Measurements from ENCODE around the gene ATXN7L1.

ATXN7L1 gene

GRCh38 chr7:105913947-105914346 is 37.5 kb upstream of the ATXN7L1 start:
- CTCF ChIA-PET: no interaction called here
- POLR2A ChIA-PET (ENCODE audit: low non-redundant PET): no interaction called here
- no peak overlapping the region for H3K27ac ChIP-seq
- no peak for DNase-seq (ENCODE audit: low spot score)
- TF ChIP-seq CTCF (conservative IDR thresholded peaks at IDR 0.05; ENCODE audit: low read depth): no peak

- POLR2A ChIA-PET (ENCODE audit: low non-redundant PET): no interaction called here
- CTCF ChIA-PET: no interaction called here
Measured at GRCh38 chr7:105911961-105912575, 35.7 kb upstream of the ATXN7L1 start.

GRCh38 chr7:105910172-105910571 is 33.8 kb upstream of the ATXN7L1 start:
- TF ChIP-seq CTCF (conservative IDR thresholded peaks at IDR 0.05; ENCODE audit: low read depth): no peak
- ChIA-PET POLR2A (ENCODE audit: low non-redundant PET) (no interaction called here), CTCF (no interaction called here)
- no peak overlapping the region for H3K27ac ChIP-seq
- DNase-seq (ENCODE audit: low spot score): no peak

More at GRCh38 chr7:105911961-105912575, 35.7 kb upstream of the ATXN7L1 start:
- H3K27ac ChIP-seq: no peak overlapping the region
- no peak for TF ChIP-seq CTCF (conservative IDR thresholded peaks at IDR 0.05; ENCODE audit: low read depth)
- no peak for DNase-seq (ENCODE audit: low spot score)

GRCh38 chr7:105909742-105910141 is 33.3 kb upstream of the ATXN7L1 start:
- DNase-seq (ENCODE audit: low spot score): no peak
- POLR2A ChIA-PET (ENCODE audit: low non-redundant PET): no interaction called here
- no peak for TF ChIP-seq CTCF (conservative IDR thresholded peaks at IDR 0.05; ENCODE audit: low read depth)
- H3K27ac ChIP-seq: no peak overlapping the region
- CTCF ChIA-PET: no interaction called here

- CTCF ChIA-PET: interaction anchor here (0.5 kb wide), 1 partner anchor 590 kb away, joined by 4 read pairs; no protein-coding TSS in a partner anchor
- H3K27ac ChIP-seq: no peak overlapping the region
- no peak for TF ChIP-seq CTCF (conservative IDR thresholded peaks at IDR 0.05; ENCODE audit: low read depth)
- POLR2A ChIA-PET (ENCODE audit: low non-redundant PET): no interaction called here
- no peak for DNase-seq (ENCODE audit: low spot score)
Measured at GRCh38 chr7:105907129-105907846, 30.9 kb upstream of the ATXN7L1 start.

GRCh38 chr7:105906695-105907094 is 30.3 kb upstream of the ATXN7L1 start:
- no peak for TF ChIP-seq CTCF (conservative IDR thresholded peaks at IDR 0.05; ENCODE audit: low read depth)
- POLR2A ChIA-PET (ENCODE audit: low non-redundant PET): no interaction called here
- H3K27ac ChIP-seq: no peak overlapping the region
- CTCF ChIA-PET: interaction anchor here (0.5 kb wide), 1 partner anchor 590 kb away, joined by 4 read pairs; no protein-coding TSS in a partner anchor
- DNase-seq (ENCODE audit: low spot score): no peak

Measured in RWPE1 (cell line).